BE2C (cell line): ENCODE results near the gene NCEH1.

ENCODE experiments used
- DNase-seq: peaks from one replicate; pipeline ENCODE4 v3.0.0-alpha.2; 2020
- H3K27me3 ChIP-seq: fragments of 250-450 bp; sonication (Bioruptor Pico); 2 replicates; pipeline ENCODE4 v1.5.1; 2020; ENCODE audit warnings: mild to moderate bottlenecking
- H3K36me3 ChIP-seq: fragments of 250-450 bp; sonication (Bioruptor Pico); 2 replicates; pipeline ENCODE4 v1.5.1; 2020; ENCODE audit warnings: mild to moderate bottlenecking
- H3K4me1 ChIP-seq: fragments of 250-450 bp; sonication (Bioruptor Pico); 2 replicates; pipeline ENCODE4 v1.5.1; 2020
- H3K4me3 ChIP-seq: 2 replicates; pipeline ENCODE4 v1.5.1; 2011; ENCODE audit warnings: low read depth, low read length
- H3K9me3 ChIP-seq: fragments of 250-450 bp; sonication (Bioruptor Pico); 2 replicates; pipeline ENCODE4 v1.5.1; 2020
- TF ChIP-seq, protein P1 (sequence below): IDR thresholded peaks from 2 replicates; pipeline ENCODE4 v1.5.1; 2012; ENCODE audit warnings: mild to moderate bottlenecking, low read depth, low read length

The NCEH1 gene

GRCh38 chr3:172615296-172615695 lies 95.6 kb downstream of the NCEH1 start:
- DNase-seq, result no peak
- TF ChIP-seq, protein P1, sequence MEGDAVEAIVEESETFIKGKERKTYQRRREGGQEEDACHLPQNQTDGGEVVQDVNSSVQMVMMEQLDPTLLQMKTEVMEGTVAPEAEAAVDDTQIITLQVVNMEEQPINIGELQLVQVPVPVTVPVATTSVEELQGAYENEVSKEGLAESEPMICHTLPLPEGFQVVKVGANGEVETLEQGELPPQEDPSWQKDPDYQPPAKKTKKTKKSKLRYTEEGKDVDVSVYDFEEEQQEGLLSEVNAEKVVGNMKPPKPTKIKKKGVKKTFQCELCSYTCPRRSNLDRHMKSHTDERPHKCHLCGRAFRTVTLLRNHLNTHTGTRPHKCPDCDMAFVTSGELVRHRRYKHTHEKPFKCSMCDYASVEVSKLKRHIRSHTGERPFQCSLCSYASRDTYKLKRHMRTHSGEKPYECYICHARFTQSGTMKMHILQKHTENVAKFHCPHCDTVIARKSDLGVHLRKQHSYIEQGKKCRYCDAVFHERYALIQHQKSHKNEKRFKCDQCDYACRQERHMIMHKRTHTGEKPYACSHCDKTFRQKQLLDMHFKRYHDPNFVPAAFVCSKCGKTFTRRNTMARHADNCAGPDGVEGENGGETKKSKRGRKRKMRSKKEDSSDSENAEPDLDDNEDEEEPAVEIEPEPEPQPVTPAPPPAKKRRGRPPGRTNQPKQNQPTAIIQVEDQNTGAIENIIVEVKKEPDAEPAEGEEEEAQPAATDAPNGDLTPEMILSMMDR, result no peak
- no peaks in the 10 kb centered on the region for H3K36me3 ChIP-seq
- no peak overlapping the region for H3K4me3 ChIP-seq
- no peaks in the 10 kb centered on the region for H3K27me3 ChIP-seq
- H3K4me1 ChIP-seq, result no peaks in the 10 kb centered on the region
- no peaks in the 10 kb centered on the region for H3K9me3 ChIP-seq

- no peaks in the 10 kb centered on the region for H3K27me3 ChIP-seq
- H3K9me3 ChIP-seq, result no peaks in the 10 kb centered on the region; the same call in 1 of the 2 replicates
- no peaks in the 10 kb centered on the region for H3K36me3 ChIP-seq
- TF ChIP-seq, protein P1, result no peak
- H3K4me3 ChIP-seq, result no peak overlapping the region
- no peaks in the 10 kb centered on the region for H3K4me1 ChIP-seq
- no peak for DNase-seq
These were observed 96.3 kb downstream of the NCEH1 start for GRCh38 chr3:172614340-172615274.

- H3K4me3 ChIP-seq, result no peak overlapping the region
- no peaks in the 10 kb centered on the region for H3K36me3 ChIP-seq
- TF ChIP-seq, protein P1, result no peak
- no peaks in the 10 kb centered on the region for H3K4me1 ChIP-seq
- no peak for DNase-seq
- H3K9me3 ChIP-seq, result no peaks in the 10 kb centered on the region; the same call in 1 of the 2 replicates
- no peaks in the 10 kb centered on the region for H3K27me3 ChIP-seq
These were observed 97.0 kb downstream of the NCEH1 start for GRCh38 chr3:172613845-172614244.

DNA sequence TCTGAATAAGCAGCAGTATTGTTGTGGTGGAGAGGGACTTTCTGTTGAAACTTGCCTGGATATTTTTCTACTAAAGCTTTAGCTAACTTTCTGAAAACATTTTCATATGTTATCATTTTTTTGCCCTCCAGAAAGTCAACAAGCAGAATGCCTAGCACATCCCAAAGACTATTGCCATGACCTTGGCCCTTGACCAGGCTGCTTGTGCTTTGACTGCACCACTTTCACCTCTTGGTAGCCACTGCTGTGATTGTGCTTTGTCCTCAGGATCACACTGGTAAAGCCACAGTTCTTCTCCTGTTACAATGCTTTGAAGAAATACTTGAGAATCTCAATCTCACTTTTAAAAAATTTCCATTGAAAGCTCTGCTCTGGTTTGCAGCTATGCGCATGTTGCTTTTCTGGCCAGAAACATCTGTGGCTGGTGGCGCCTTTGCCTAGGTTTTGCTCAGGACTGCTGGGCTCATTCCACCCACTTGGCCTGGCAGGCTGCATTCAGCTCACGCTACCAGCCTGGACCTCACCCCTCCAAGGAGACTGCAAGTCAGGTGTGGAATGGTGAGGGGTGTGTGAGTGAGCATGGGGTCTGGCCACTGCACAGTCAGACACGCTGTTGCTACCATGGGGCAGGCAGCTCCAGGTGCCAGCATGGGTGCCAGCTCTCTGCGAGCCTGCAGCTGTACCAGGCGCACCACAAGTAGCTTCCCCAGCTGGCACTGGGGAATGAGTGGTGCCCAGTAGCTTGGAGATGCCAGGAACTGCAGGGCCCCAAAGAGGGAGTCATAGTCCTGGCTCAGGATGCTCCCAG lies 97.8 kb downstream of the NCEH1 start:
- H3K4me1 ChIP-seq, result no peaks in the 10 kb centered on the region
- H3K27me3 ChIP-seq, result no peaks in the 10 kb centered on the region
- no peak overlapping the region for H3K4me3 ChIP-seq
- TF ChIP-seq, protein P1, result no peak
- DNase-seq, result no peak
- no peaks in the 10 kb centered on the region for H3K36me3 ChIP-seq
- no peaks in the 10 kb centered on the region; the same call in 1 of the 2 replicates for H3K9me3 ChIP-seq

DNA sequence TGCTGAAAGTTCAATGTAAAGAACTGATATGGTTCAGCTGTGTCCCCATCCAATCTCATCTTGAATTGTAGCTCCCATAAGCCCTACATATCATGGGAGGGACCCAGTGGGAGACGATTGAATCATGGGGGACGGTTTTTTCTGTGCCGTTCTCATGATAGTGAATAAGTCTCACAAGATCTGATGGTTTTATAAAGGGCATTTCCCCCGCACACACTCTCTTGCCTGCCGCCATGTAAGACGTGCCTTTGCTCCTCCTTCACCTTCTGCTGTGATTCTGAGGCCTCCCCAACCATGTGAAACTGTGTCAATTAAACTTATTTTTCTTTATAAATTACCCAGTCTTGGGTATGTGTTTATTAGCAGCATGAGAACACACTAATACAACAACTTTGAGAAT lies 101.1 kb downstream of the NCEH1 start:
- H3K36me3 ChIP-seq, result no peaks in the 10 kb centered on the region
- H3K9me3 ChIP-seq, result no peaks in the 10 kb centered on the region; the same call in 1 of the 2 replicates
- H3K4me1 ChIP-seq, result no peaks in the 10 kb centered on the region
- no peak overlapping the region for H3K4me3 ChIP-seq
- TF ChIP-seq, protein P1, result no peak
- DNase-seq, result no peak
- H3K27me3 ChIP-seq, result no peaks in the 10 kb centered on the region
